ENCODE data around the gene CBX5. TPM values are rescaled to one million over a fixed set of nuclear protein-coding genes. Genes with fewer than 3 reads are reported as not detected.

Gene CBX5
- total RNA-seq, 2 donors from 2014 or later, result 27.0 to 34.3 TPM

DNA sequence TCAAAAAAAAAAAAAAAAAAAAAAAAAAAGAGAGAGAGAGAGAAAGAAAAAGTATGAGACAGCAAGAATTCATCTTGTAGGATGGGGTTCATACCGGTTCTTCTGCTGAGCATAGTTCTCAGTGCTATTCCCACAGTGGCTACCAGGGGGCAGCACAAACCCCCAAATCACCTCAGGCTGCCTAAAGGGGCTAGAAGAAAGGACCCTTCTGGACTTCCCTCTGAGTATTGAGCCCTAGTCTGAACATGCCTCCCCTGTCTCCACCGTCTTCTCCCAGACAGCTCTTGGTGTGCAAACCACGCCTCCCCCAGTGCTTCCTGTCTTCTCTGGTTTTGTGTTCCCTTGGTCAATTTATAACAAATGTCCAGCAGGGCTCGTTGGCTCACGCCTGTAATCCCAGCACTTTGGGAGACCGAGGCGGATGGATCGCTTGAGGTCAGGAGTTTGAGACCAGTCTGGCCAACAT lies 59.8 kb downstream of the CBX5 start:
- intact Hi-C loops (cut with DNase I), result loop anchor here (10.0 kb wide), 1 partner anchor 145 kb away; the partner anchor contains the start of gene GPR84
- TF ChIP-seq POLR2A (IDR thresholded peaks at IDR 0.05), result no peak
- TF ChIP-seq CTCF (IDR thresholded peaks at IDR 0.05), result peak; percentile 63 to 95 (median 74)
- WGBS, 2 donors, result 3% methylated on average over 5 to 8 of the region's 8 CpGs

GRCh38 chr12:54217774-54218241 lies 62.1 kb downstream of the CBX5 start:
- no peaks in the 10 kb centered on the region for H3K9me3 ChIP-seq
- H3K27me3 ChIP-seq, result peaks cover 4 to 17% of the 10 kb centered on the region in 2 donors
- no peak for ATAC-seq
- H3K4me3 ChIP-seq, result no peak overlapping the region
- H3K36me3 ChIP-seq (replicated peaks in 1 of 2; ENCODE audit: insufficient read depth in 1 of 2, low read depth in 2 of 2), result no peaks in the 10 kb centered on the region
- no peak for TF ChIP-seq POLR2A (IDR thresholded peaks at IDR 0.05)
- TF ChIP-seq CTCF (IDR thresholded peaks at IDR 0.05), result no peak
- no peak for DNase-seq
- H3K4me1 ChIP-seq, result peaks cover 35% of the 10 kb centered on the region
- H3K27ac ChIP-seq, result no peak overlapping the region
- 8 to 10% methylated on average over 28 to 39 of the region's 39 CpGs for WGBS, 2 donors
- intact Hi-C loops (cut with DNase I), result no loop called here

More for the DNA sequence above, 59.8 kb downstream of the CBX5 start:
- no peak overlapping the region for H3K27ac ChIP-seq
- no peak overlapping the region for H3K4me3 ChIP-seq
- DNase-seq (peak; percentile 63 to 80 (median 68)), ATAC-seq (peak; percentile 72)
- peaks cover 29% of the 10 kb centered on the region for H3K4me1 ChIP-seq
- H3K36me3 ChIP-seq (replicated peaks in 1 of 2; ENCODE audit: insufficient read depth in 1 of 2, low read depth in 2 of 2), result no peaks in the 10 kb centered on the region
- no peaks in the 10 kb centered on the region for H3K9me3 ChIP-seq
- H3K27me3 ChIP-seq, result peaks cover 4 to 12% of the 10 kb centered on the region in 2 donors

GRCh38 chr12:54216797-54217661 lies 62.9 kb downstream of the CBX5 start:
- H3K27ac ChIP-seq, result no peak overlapping the region
- DNase-seq, result peak; percentile 64 to 74 (median 70)
- ATAC-seq, result peak; percentile 72
- TF ChIP-seq POLR2A (IDR thresholded peaks at IDR 0.05) (no peak), CTCF (IDR thresholded peaks at IDR 0.05) (peak; percentile 55 to 95 (median 71))
- intact Hi-C loops (cut with DNase I), result no loop called here
- H3K4me1 ChIP-seq, result peaks cover 35% of the 10 kb centered on the region
- H3K9me3 ChIP-seq, result no peaks in the 10 kb centered on the region
- no peak overlapping the region for H3K4me3 ChIP-seq
- 1 to 3% methylated on average over 30 to 34 of the region's 34 CpGs for WGBS, 2 donors
- H3K27me3 ChIP-seq, result peaks cover 4 to 17% of the 10 kb centered on the region in 2 donors
- H3K36me3 ChIP-seq (replicated peaks in 1 of 2; ENCODE audit: insufficient read depth in 1 of 2, low read depth in 2 of 2), result no peaks in the 10 kb centered on the region

DNA sequence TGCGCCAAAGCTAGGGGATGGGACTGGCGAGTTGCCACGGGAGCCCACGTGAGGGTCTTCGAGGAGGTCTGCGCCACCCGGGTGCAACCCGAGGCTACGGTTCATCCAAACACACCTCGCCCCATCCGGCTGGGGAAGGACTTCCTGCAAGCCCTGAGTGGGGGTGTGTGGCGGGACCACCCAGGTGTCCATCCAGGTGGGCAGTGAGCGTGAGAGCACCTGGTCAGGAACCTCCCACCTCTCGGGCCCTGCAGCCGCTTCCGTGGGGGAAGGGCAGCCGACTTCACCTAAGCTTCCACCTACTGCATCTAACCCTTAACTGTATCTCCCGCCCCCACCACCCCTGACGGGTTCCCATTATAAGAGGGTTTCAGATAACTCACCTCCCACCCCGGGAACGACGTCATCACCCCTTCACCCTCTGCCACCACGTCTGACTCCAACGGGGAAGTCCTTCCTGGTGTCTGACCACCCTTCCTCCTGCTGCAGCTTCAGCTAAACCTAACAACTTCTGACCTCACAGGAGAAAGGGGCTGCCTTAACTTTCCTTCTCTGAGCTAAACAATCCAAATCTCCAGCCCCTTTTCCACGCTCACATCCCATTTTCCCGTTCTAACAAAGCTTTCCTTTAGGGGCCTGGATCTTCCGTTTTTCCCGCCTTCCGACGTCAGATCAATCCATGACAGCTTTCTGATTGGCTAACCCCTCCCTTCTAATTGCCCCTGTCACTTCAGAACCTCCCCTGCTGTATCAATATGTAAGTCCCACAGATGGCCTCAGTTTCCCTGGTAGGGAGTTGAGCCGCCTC lies 63.7 kb downstream of the CBX5 start:
- 8 to 11% methylated on average over 16 to 31 of the region's 31 CpGs for WGBS, 2 donors
- no peak overlapping the region for H3K4me3 ChIP-seq
- TF ChIP-seq CTCF (IDR thresholded peaks at IDR 0.05) (no peak), POLR2A (IDR thresholded peaks at IDR 0.05) (no peak)
- no peak overlapping the region for H3K27ac ChIP-seq
- H3K36me3 ChIP-seq (replicated peaks in 1 of 2; ENCODE audit: insufficient read depth in 1 of 2, low read depth in 2 of 2), result no peaks in the 10 kb centered on the region
- H3K27me3 ChIP-seq, result peaks cover 4 to 17% of the 10 kb centered on the region in 2 donors
- peaks cover 35% of the 10 kb centered on the region for H3K4me1 ChIP-seq
- ATAC-seq, result no peak
- intact Hi-C loops (cut with DNase I), result no loop called here
- peak in 1 of 4 donors; percentile 15 for DNase-seq
- H3K9me3 ChIP-seq, result no peaks in the 10 kb centered on the region

Data from body of pancreas (tissue), 4 donors.